GM06990 (cell line): ENCODE measurements around the gene ARHGAP42.

Source experiments
- DNase-seq: peaks from one replicate; pipeline ENCODE4 v3.0.0-alpha.2; 2011; ENCODE audit not compliant: insufficient read length; ENCODE audit errors: extremely low read depth
- H3K27me3 ChIP-seq: replicated peaks from 2 replicates; pipeline ENCODE4 v1.6.0; 2011; ENCODE audit warnings: low read length; ENCODE audit not compliant: control insufficient read depth, insufficient read depth
- H3K36me3 ChIP-seq: 2 replicates; pipeline ENCODE4 v1.5.1; 2011; ENCODE audit warnings: low read length; ENCODE audit not compliant: control insufficient read depth, insufficient read depth
- H3K4me3 ChIP-seq: replicated peaks from 2 replicates; pipeline ENCODE4 v1.5.1; 2011; ENCODE audit warnings: low read depth, mild to moderate bottlenecking, control low read depth, low read length
- TF ChIP-seq, protein P1 (sequence below): IDR thresholded peaks from 2 replicates; pipeline ENCODE4 v1.5.1; 2011; ENCODE audit warnings: low read length, control low read depth, mild to moderate bottlenecking, inconsistent platforms; ENCODE audit not compliant: insufficient read depth, poor library complexity, severe bottlenecking

The ARHGAP42 gene

DNA sequence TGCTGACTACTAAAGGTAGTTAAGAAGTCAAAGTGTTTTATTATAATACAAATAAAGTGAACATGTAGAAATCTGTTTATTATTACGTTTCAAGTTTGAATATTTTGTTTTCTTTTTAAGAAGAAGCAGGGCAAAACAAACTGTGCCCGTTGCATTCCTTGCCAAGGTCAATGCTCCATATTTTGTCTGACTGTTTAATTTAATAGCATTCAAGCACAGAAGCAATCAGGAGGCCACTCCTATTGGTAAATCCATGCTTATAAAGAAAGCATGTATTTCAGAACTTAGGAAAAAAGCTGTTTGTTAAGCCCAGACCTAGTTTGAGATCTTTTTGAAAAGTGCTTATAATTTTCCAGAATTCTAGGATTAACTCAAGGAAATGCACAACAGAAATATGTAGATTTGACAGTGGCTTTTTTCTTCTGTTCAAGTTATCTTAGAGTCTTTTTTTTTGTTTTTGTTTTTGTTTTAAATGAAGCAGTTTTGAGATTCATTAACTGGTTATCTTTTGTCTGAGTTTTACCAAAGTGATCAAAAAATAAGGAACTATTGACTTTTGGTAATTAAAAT lies 51.7 kb downstream of the ARHGAP42 start:
- Histone ChIP-seq H3K27me3 (no peaks in the 10 kb centered on the region), H3K4me3 (no peak overlapping the region), H3K36me3 (no peaks in the 10 kb centered on the region)
- TF ChIP-seq, protein P1, sequence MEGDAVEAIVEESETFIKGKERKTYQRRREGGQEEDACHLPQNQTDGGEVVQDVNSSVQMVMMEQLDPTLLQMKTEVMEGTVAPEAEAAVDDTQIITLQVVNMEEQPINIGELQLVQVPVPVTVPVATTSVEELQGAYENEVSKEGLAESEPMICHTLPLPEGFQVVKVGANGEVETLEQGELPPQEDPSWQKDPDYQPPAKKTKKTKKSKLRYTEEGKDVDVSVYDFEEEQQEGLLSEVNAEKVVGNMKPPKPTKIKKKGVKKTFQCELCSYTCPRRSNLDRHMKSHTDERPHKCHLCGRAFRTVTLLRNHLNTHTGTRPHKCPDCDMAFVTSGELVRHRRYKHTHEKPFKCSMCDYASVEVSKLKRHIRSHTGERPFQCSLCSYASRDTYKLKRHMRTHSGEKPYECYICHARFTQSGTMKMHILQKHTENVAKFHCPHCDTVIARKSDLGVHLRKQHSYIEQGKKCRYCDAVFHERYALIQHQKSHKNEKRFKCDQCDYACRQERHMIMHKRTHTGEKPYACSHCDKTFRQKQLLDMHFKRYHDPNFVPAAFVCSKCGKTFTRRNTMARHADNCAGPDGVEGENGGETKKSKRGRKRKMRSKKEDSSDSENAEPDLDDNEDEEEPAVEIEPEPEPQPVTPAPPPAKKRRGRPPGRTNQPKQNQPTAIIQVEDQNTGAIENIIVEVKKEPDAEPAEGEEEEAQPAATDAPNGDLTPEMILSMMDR: no peak
- DNase-seq: no peak

DNA sequence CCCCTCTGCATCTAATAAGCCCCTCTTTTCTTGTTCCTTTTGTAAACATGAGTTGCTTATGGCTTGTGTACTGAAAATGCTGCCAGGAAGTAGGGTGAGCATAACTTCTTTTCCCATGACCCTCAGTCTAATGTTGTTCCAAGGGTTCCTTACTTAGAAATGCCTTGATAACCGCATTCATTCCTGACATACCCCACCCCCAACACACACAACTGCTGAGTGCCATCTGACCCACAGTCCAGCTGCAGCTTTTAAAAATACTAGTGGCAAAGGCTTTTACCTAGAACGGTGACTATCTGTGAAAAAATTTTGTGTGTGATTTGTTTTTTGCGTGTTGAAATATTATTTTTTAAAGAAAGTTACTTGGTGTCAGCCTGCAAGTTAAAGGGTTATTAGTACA lies 52.6 kb downstream of the ARHGAP42 start:
- Histone ChIP-seq H3K27me3 (no peaks in the 10 kb centered on the region), H3K4me3 (no peak overlapping the region), H3K36me3 (no peaks in the 10 kb centered on the region)
- TF ChIP-seq, protein P1: no peak
- DNase-seq: no peak

DNA sequence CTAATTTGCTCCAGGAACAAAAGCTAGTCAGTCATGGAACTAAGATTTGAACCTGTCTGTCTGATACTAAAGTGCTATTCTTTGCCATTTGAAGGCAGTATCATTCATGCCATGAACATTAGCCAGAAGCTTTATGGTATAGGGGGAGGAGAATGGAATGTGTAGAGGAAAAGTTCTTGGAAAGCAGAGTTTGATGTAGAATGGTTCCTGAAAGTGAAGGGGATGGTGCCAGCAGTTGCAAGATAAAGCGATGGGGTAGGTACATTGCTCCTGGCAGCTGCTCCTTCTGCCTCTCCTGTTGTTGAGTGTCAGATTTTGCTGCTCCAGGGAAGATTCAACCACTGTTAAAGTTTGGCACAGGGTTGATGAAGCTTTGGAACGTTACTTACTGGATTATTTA lies 53.4 kb downstream of the ARHGAP42 start:
- no peak overlapping the region for H3K4me3 ChIP-seq
- TF ChIP-seq, protein P1: no peak

DNA sequence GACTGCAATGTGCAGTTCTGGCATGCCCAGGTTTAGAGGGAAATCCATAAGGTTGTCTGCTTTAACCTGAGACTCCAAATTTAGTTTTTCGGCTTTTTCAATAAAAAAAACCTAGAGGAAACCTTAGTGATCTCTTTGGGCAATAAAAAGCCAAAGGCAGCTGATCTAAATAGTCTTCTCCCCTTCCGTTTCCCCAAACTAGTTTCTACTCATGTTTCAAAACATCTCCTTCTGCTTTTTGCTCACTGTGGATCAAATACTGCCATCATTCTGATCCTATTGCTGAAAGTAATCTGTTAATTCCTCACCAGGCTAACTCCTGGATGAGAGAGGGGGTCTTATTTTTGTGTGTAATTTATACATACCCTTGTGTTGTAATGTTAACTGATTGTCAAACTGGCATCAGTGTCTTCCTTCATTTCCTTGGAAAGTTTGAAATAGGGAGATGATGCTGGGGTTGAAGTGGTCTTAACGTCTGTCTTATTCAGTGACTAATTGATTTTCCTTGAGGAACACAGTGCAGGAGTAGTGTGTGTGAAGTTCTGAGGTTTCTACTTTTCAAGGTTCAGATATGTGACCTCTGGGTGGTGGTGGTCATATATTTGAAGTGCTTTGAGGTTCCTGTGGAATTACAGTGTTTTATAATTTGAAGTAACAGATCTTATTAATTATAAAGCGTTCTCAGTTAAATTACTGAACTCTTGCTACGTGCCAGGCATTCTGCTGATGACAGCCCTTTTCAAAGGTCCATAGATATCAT lies 55.0 kb downstream of the ARHGAP42 start:
- no peaks in the 10 kb centered on the region for H3K27me3 ChIP-seq
- no peak for DNase-seq
- H3K36me3 ChIP-seq: no peaks in the 10 kb centered on the region
- H3K4me3 ChIP-seq: no peak overlapping the region
- TF ChIP-seq, protein P1: no peak

More for the DNA sequence above, 53.4 kb downstream of the ARHGAP42 start:
- Histone ChIP-seq H3K27me3 (no peaks in the 10 kb centered on the region), H3K36me3 (no peaks in the 10 kb centered on the region)
- DNase-seq: no peak

DNA sequence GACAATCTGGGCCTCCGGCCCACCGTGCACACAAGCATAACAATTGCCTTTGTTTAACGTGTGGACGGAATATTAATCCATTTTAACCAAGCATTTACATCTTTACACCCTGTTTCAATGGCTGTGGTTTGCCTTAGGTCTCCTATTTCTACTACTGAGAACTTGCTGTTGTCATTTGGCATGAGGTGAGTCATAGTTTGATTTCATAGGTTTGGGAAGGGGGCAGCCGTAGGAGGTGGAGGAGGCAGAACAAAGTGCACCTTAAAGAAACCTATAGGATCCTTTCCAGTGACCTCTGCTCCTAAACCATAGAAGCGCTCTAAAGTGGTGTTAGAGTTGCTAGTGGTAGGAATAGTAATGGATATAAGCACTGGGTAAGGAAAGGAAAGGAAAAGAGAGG lies 59.4 kb downstream of the ARHGAP42 start:
- no peak for DNase-seq
- H3K36me3 ChIP-seq: no peaks in the 10 kb centered on the region
- TF ChIP-seq, protein P1: no peak
- no peaks in the 10 kb centered on the region for H3K27me3 ChIP-seq
- no peak overlapping the region for H3K4me3 ChIP-seq
